Skin epidermis (tissue), 12 donors: ENCODE results near the gene CACNA1H.

Experiments
- H3K27ac ChIP-seq, 21 experiments: fragments of 200-600 bp; sonication (generic) in 11 of 21; one replicate each; pipeline ENCODE4 v1.5.0; 2020; ENCODE audit warnings: mild to moderate bottlenecking in 3 of 21, inconsistent platforms in 2 of 21, moderate library complexity in 2 of 21
- H3K4me3 ChIP-seq, 7 experiments: fragments of 200-600 bp; sonication (generic) in 2 of 7; one replicate each; pipeline ENCODE4 v1.5.0; 2020; ENCODE audit warnings: inconsistent platforms in 2 of 7, mild to moderate bottlenecking in 2 of 7, moderate library complexity in 1 of 7

The CACNA1H gene

DNA sequence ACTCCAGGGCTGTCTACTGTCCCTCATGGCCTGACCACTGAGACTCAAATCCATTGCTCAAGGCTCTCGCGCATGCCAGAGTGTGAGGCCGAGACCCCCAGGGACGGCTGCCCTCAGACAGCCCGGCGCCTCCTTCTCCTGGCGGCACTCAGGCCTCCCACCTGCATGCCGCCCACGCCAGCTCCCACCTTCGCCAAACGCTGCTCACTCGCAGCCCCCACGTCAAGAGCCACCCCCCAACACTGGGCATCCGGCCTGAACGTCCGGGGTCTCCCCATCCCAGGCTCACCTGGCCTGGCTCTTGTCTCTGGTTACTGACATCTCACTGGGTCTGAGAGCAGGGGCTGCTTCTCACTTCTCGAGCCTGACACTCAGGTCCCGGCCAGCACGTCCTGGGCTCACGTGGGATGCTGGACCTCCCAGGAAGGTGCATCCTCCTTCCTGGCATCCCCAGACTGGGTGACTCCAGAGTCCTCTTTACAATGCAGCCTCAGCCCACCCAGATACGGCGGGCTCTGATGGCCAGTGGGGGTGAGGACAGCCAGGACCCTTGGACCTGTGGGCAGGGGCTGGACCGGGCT, 12.2 kb upstream of the CACNA1H start:
- H3K4me3 ChIP-seq, result no peak overlapping the region
- no peak overlapping the region for H3K27ac ChIP-seq

DNA sequence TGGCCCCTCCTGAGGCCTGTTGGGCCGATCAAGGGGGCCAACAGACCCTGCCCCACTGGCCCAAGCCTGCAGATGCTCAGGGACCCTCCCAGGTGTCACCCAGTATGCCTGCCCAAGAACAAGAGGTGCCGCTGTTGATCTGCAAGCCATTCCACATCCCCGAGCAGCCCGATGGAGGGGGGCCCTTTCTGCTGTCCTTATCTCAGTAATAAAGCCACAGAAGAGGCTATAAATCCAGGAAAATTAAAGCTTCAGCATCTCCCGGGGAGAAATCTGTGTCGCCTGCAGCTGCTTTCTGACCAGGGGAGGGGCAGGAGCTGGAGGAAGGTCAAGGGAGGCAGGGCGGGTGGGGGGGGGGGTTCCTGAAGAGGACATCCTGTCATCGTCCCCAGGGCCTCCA, 11.7 kb upstream of the CACNA1H start:
- Histone ChIP-seq H3K27ac (no peak overlapping the region), H3K4me3 (no peak overlapping the region)

DNA sequence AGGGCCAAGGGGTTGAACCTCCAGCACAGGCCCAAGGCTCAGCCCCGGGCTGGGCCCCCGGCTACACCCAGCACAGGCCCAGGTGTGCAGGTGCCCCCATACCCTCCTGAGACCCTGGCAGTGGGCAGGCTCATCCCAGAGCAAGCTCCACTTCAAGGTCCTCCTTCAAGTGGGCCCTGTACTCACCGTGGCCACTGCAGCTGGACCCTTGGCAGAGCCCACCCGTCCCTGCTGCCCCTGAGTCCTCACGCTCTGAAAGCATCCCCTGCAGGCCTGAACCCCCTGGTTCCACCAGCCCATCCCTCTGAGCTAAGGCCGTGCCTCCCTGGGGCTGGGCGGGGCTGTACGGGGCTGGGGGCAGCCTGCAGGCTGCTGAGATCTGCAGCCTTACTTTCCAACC, 11.2 kb upstream of the CACNA1H start:
- no peak overlapping the region for H3K4me3 ChIP-seq

DNA sequence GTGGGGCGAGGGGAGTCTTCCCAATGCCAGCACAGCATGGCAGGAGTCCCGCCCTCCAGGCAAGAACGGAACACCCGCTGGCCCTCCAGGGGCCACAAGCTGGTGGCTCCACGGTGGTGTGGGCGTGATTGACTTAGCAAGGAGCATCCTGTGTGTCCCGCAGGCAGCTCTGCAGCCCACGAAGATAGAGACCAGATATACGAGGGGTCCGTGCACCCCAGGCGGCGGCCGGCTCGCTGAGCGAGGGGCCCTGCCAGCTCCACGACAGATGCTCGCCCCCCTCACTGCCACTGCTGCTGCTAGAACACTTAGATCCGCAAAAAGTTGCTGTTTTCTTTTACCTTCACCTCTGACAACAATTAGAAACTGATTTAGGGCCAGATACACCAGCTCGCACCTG, 10.0 kb upstream of the CACNA1H start:
- H3K4me3 ChIP-seq, result no peak overlapping the region
- no peak overlapping the region for H3K27ac ChIP-seq

More for the DNA sequence above, 11.2 kb upstream of the CACNA1H start:
- no peak overlapping the region for H3K27ac ChIP-seq

DNA sequence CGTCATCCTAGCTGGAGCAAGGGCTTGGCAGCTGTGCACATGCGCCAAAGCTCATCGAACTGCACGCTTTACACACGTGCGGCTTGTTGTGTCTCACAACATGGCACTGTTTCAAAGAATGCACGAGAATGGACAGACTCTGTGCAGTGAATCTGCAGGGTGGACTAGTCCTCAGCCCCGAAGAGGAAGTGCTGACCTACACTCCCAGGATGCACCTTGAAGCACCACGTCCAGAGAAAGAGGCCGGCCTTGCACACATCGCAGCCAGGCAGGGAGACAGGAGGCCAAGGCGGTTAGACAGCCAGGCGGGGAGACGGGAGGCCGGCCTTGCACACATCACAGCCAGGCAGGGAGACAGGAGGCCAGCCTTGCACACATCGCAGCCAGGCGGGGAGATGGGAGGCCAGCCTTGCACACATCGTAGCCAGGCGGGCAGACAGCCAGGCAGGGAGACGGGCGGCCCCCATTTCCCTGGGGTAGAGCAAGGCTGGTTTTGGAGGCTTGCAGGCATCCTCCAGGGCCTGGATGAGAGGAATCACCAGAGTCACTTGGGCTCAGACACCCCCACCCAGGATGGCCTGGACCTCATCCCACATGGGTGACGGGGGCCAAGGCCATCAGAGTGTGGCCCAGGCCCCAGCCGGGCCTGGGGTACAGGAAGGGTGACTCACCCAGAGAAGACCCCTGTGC, 9.0 kb upstream of the CACNA1H start:
- no peak overlapping the region for H3K4me3 ChIP-seq

DNA sequence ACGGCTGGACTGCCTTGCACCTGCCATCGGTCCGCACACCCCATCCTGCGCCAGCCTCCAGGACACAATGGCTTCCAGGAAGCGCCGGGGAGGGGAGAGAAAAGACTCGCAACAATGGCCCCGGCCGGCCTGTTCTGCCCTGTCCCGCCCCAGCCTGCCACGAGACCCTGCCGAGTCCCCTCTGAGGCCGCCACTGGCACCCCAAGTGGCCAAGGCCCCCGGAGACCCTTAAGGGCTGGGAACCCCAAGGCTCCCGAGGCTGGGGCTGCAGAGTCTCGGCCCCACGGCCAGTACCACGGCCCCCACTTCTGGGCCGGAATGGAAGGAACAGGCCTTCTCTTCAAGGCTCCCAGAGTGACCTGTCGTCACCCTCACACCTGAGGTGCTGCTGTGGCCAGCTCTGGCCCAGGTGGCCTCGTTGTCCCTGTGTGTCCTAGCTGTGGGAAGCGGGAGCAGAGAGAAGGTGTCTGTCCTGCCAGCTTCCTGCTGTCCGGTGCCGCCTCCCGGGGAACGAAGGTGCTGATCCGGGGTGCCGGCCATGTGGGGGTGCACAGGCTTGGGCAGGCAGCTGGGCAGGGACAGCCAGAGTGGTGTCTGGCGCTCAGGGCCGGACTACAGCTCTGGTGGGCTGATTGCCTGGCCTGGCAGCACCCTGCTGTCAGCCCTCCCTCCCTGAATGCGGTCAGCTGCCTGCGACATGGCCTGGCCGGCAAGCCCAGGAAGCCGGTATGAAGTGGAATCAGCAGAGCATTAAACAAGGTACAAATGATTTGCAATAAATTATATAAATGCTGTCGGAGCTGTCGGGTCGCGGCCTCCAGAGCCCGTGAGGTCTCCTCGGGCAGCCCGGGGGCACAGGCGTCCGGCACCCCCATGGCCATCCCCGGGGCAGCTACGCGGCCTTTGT, 8.2 kb upstream of the CACNA1H start:
- H3K27ac ChIP-seq, result no peak overlapping the region

More for the DNA sequence above, 9.0 kb upstream of the CACNA1H start:
- no peak overlapping the region for H3K27ac ChIP-seq

DNA sequence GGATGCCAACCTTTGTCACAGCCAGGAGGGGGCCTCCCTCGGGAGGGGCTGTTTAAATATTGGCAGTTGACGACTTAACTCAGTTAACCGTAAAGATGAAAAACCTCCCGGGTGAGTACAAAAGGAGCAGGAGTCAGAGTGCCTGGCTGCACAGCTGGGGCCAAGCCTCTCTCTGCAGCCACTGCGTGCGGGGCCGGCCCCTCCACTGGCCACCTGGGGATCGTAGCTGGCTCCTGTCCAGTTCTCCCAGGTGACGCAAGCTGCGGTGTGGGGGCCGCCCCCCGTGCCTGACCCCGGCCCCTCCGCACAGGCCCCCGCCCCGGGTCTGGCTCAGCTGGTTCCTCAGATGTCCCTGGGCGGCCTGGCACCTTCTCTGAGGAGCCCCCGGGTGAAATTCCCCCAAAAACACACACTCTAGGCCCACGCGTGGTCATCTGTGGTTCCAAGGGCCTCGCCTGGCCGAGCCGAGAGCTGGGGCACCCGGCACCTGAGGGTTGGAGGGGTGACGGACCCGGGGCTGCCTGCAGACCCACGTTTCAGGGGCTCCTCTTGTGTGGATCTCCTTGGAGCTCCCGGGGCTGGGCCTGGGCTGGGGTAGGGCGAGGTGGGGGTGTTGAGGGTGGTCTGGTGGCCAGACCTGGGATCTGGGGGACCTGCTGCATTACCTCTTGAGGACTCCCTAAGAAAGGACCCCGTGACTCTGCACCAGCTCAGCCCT, 7.4 kb upstream of the CACNA1H start:
- Histone ChIP-seq H3K27ac (no peak overlapping the region), H3K4me3 (no peak overlapping the region)

More for the DNA sequence above, 8.2 kb upstream of the CACNA1H start:
- no peak overlapping the region for H3K4me3 ChIP-seq

DNA sequence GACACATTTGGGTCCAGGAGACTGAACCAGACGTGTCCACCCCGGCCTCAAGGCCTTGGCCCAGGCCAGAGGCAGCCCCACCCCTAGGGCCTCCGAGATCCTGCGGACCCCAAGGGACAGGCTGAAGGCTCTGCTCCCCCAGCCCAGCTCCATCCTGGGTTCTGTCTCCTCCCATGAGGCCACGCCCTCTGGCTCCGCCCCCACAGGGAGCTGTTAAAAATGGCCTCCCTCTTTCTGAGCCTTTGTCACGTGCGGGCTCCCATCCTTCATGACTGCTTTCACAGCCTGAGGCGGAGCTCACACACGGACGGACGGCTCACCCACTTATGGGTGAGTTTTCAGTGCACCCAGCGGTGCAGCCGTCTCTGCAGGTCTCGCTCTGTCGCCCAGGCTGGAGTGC, 6.5 kb upstream of the CACNA1H start:
- H3K27ac ChIP-seq, result no peak overlapping the region
- H3K4me3 ChIP-seq, result no peak overlapping the region

DNA sequence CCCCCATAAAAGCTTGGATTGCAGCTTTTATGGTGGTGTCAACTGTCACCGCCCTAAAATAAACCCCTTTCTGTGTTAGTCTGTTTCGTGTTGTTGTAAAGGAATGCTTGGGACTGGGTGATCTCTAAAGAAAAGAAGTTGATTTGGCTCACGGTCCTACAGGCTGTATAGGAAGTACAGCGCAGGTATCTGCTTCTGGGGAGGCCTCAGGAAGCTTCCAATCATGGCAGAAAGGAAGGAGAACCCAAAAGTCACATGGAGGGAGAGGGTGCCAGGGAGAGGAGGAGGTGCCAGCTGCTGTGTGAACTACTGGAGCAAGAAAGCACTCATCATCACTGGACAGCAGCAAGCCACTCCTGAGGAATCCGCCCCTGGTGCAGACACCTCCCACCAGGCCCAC, 5.9 kb upstream of the CACNA1H start:
- Histone ChIP-seq H3K27ac (no peak overlapping the region), H3K4me3 (no peak overlapping the region)

DNA sequence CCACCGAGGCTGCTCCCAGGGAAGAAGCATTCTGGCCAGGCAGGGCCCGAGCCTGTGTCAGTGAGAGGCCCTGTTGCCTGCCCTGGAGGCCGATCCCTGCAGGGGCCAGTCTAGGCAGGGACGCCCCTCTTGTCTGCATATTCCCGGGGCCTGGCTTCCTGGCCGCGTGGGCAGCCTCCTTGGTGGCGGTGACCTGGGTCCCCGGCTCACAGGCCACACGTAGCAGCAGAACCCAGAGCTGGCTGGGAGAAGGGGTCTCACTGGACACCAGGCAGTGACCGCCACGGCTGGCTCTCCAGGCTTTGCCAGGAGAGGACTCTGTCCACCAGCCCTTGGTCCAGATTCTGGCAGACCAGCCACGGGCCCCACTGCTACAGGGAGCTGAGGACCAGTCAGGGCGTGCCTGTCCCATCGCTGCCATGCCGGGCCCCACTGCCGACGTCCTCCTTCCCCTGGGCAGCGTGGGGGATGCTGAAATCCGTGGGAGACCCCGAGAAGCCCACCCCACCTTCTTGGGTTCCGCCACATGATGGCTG, 3.7 kb upstream of the CACNA1H start:
- Histone ChIP-seq H3K4me3 (no peak overlapping the region), H3K27ac (no peak overlapping the region)

DNA sequence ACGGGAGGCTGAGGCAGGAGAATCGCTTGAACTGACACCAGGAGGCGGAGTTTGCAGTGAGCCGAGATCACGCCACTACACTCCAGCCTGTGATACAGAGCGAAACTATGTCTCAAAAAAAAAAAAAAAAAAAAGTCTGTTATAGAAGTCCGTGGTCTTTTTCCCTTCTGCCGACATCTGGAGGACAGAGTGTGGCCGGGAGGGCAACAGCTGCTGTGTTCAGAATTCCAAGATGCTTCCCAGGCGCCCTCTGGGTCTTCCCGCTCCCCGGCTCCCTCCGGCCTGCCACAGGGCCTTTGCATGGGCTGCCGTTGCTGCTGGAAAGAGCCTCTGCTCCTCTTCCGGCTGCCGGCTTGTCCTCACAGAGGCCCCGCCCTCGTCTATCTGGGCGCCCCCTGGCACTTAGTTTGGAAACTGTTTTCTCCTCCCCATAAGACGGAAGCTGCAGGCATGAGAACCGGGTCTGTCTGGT, 2.4 kb upstream of the CACNA1H start:
- no peak overlapping the region for H3K4me3 ChIP-seq
- H3K27ac ChIP-seq, result no peak overlapping the region

DNA sequence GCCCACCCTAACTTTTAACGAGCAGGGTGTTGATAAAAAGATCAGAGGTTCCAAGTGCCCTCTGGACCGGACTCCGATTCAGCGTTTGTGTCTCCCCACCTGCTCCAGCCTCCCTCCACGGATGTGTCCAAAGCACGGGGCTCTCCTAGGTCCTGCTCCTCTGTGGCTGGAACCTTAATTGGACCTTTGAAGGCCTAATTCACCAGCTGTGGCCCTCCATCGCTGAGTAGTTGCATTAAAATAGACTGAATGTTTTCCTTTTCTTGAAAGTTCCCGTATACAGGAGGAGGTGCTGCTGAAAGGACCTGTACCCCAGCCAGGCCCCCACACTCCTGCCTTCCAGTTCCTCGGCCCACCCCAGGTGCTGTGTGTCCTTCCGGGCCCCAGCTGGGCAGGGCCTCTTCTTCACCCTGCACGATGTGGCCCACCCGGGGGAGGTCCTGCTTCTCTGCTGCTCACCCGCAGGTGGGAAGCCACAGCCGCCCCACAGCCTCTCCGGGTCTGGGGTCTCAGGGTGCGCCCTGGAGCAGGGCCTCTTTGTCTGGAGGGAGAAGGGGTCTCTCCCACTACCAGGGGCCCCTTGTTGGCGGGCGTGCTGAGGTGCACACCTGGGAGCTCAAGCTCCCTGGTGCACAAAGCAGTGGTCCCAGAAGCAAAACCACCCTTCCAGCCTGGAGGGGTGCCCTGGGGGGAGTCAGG, 1.3 kb upstream of the CACNA1H start:
- no peak overlapping the region for H3K4me3 ChIP-seq
- H3K27ac ChIP-seq, result no peak overlapping the region

DNA sequence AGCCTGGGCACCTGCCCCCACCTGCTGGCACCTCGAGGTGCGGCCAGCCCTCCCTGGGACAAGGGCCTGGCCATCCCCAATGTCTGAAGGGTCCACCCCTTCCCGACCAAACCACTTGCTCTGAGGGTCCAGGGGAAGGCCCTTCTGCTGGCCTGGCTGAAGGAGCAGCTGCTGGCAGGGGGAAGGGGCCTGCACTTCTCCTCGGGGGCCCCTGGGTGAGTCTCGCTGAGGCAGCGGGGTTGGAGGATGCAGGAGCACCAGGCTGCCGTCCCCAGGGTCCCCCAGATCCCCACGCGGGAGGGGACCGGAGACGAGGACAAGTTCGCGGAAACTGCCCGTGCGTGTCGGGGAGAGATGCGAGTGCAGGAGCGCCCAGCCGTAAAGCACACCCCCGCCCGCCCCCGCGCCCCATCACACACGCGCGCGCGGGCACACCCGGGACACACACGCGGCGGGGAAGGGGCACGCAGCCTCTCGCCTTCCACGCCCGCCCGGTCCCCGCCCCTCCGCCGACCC, 725 bp upstream of the CACNA1H start:
- no peak overlapping the region for H3K27ac ChIP-seq
- peak overlapping the region; percentile 21 to 49 (median 30) for H3K4me3 ChIP-seq

DNA sequence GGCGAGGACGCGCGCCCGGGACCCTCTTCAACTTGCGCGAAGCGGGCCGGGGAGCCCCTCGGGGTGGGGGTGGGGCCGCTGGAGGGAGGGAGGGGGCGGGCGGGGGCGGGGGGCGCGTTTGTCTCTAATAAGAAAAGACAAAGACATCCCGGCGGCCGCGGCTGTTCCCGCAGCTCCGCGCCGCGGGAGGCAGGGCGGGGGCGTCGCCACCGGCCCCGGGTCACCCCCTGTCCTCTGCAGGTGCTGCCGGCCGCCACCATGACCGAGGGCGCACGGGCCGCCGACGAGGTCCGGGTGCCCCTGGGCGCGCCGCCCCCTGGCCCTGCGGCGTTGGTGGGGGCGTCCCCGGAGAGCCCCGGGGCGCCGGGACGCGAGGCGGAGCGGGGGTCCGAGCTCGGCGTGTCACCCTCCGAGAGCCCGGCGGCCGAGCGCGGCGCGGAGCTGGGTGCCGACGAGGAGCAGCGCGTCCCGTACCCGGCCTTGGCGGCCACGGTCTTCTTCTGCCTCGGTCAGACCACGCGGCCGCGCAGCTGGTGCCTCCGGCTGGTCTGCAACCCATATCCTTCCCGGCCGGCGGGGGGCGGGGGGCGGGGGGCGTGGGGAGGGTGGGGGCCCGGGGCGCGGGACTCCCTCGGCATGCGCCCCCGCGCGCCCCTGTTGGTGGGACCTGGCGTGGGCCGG, 714 bp downstream of the CACNA1H start:
- peak overlapping the region in 1 of 21 experiments; percentile 43 for H3K27ac ChIP-seq
- H3K4me3 ChIP-seq, result peak overlapping the region in 3 of 7 experiments; percentile 8 to 23 (median 22)

DNA sequence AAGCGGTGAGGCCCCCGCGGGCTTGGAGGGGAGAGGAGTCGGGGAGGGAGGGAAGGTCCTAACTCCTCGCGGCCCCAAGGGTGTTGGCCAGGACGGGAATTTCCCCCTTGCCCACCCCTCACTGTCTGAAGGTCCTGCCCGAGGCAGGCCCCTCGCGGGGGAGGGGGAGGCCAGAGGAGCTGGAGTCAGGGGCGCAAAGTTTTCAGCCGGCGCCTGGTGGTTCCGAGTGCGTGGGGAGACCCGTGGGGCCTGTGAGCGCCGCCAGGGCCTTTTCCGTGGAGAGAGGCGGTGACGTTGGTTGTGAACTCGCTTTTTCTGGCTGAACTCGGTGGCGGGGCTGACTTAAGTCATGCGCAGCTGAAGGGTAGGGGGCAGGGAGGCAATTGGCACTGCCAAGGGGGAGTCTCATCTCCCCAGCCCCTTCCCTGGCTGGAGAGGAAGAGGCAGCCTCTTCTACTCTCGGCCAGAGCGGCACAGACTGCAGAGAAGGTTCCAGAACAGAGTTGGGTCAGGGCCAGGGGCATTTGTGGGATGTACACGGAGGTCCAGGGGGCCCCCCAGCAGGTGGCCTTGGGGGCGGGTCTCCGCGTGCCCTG, 1.5 kb downstream of the CACNA1H start:
- Histone ChIP-seq H3K27ac (peak overlapping the region in 1 of 21 experiments; percentile 26), H3K4me3 (peak overlapping the region in 2 of 7 experiments; percentile 8 to 22)

DNA sequence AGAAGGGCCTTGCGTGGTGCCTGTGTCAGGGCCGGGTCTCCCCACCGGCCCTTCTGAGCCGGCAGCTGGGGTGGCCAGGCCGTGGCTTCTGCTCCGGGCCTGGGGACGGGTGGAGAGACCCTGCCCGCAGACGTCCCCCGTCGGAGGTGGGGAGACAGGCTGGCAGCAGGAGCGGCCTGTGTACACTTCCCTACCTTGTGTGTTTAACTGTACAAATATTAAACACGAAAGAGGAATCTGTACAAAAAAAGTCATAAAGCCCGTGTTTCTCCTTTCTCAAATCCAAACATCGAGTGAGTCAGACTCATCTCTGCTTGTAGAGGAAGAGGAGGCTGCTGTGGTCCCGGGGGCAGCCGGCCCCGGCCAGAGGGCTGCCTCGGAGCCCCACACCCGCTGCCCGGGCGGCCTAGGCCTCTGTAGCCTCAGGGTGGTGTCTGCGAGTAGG, 2.0 kb downstream of the CACNA1H start:
- Histone ChIP-seq H3K27ac (peak overlapping the region in 1 of 21 experiments; percentile 26), H3K4me3 (no peak overlapping the region)

DNA sequence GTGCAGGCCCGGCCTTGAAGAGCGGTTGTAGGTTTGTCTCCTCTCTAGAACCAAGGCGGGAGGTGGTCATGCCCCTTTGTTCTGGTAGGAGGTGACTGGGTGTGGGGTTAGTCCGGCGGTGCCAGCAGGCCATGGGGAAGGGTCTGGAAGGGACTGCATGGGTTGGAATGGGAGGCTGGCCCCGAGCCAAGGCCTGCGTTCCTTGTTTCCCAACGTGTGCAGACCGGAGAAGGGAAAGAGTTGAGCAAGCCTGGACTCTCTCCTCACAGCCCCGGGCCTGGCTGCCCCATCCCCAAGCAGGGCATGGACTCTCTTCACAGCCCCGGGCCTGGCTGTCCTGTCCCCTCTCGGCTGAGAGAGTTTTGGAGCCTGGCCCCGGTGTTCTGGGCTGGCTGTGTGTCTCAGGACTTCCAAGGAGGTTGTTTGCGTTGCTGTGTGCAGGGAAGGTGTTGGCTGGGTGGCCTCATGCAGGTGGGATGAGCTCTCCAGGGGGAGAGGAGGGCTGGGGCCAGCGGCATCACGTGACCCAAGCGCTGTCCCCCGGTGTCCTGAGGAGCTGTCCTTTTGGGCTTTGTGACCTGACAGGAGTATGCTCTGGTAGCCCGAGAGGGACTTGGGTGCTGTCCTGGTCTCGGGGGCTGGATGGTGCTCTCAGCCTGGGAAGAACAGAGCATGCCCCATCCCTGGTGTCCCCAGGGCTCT, 2.6 kb downstream of the CACNA1H start:
- Histone ChIP-seq H3K27ac (no peak overlapping the region), H3K4me3 (no peak overlapping the region)
